ENCODE data around the gene CGRRF1. TPM values are rescaled to one million over a fixed set of nuclear protein-coding genes. Genes with fewer than 3 reads are reported as not detected.

Gene CGRRF1, protein sequence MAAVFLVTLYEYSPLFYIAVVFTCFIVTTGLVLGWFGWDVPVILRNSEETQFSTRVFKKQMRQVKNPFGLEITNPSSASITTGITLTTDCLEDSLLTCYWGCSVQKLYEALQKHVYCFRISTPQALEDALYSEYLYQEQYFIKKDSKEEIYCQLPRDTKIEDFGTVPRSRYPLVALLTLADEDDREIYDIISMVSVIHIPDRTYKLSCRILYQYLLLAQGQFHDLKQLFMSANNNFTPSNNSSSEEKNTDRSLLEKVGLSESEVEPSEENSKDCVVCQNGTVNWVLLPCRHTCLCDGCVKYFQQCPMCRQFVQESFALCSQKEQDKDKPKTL
- 1.2 TPM for total RNA-seq

GRCh38 chr14:54509546-54510501 is at the start of gene CGRRF1:
TSS of gene CGRRF1 (plus strand) at chr14:54509906. CDS start at chr14:54509960, 54 bp downstream.
- no peaks in the 10 kb centered on the region for H3K36me3 ChIP-seq
- no peaks in the 10 kb centered on the region for H3K9me3 ChIP-seq
- peak; percentile 44 to 64 (median 54) for TF ChIP-seq CTCF (IDR thresholded peaks at IDR 0.05)
- peaks cover 0 to 15% of the 10 kb centered on the region in 2 donors for H3K4me1 ChIP-seq
- peak within 1 kb of the TSS; percentile 88 for H3K27ac ChIP-seq
- intact Hi-C loops (cut with DNase I) = loop anchor here (1.0 to 10.0 kb wide), 4 partner anchors 22 to 555 kb away; partner anchors contain the start of genes BMP4, CDKN3 and GMFB
- H3K4me3 ChIP-seq = peak within 1 kb of the TSS; percentile 91 to 95
- H3K27me3 ChIP-seq = no peaks in the 10 kb centered on the region
- peak; percentile 93 to 99 for DNase-seq (ENCODE audit: low spot score in 2 of 2)

DNA sequence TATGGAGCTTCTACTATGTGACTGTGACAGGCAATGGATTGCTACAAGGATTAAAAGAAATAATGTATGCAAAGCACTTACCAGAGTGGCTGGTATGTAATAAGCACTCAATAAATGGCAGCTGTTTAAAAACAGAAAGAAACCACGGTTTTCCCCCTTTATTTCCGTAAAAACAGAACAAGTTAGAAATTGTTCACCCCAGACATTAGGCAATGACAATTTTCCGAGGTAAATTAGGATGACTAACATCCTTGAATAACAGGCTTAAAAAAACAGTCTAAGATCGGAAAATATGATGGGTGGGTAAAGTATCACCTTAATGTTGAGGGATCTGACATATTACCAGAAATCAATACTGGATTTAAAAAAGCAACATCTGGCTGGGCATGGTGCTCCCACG is 47.7 kb upstream of the CGRRF1 start:
- no peak for TF ChIP-seq CTCF (IDR thresholded peaks at IDR 0.05)
- no peaks in the 10 kb centered on the region for H3K4me1 ChIP-seq
- H3K9me3 ChIP-seq = no peaks in the 10 kb centered on the region
- no peaks in the 10 kb centered on the region for H3K27me3 ChIP-seq
- no peak for DNase-seq (ENCODE audit: low spot score in 2 of 2)
- no peaks in the 10 kb centered on the region for H3K36me3 ChIP-seq
- no peak overlapping the region for H3K27ac ChIP-seq
- no peak overlapping the region for H3K4me3 ChIP-seq
- intact Hi-C loops (cut with DNase I) = no loop called here

DNA sequence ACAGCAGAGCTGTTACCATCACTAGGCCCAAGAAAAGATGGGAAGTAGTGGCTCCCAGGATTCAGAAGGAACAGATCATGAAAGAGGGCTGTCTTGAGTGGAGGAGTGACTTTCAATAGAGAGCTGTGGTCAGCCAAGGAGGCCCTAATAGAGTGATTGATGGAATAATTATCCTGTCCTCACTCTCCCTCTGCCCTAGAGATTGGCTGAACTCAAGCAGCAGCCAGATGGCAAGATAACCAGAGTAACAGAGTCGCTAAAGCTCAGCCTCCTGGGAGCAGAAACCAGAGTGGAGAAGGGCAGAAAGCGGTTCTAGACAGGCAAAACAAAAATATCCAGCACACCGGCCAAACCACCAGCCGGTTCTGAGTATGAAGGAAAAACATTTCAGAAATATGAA is 44.1 kb upstream of the CGRRF1 start:
- no peak for TF ChIP-seq CTCF (IDR thresholded peaks at IDR 0.05)
- Histone ChIP-seq H3K36me3 (no peaks in the 10 kb centered on the region), H3K9me3 (no peaks in the 10 kb centered on the region), H3K27me3 (no peaks in the 10 kb centered on the region), H3K27ac (peak overlapping the region; percentile 36 to 61), H3K4me3 (no peak overlapping the region), H3K4me1 (peaks cover 0 to 3% of the 10 kb centered on the region in 2 donors)
- DNase-seq (ENCODE audit: low spot score in 2 of 2) = no peak
- intact Hi-C loops (cut with DNase I) = no loop called here

DNA sequence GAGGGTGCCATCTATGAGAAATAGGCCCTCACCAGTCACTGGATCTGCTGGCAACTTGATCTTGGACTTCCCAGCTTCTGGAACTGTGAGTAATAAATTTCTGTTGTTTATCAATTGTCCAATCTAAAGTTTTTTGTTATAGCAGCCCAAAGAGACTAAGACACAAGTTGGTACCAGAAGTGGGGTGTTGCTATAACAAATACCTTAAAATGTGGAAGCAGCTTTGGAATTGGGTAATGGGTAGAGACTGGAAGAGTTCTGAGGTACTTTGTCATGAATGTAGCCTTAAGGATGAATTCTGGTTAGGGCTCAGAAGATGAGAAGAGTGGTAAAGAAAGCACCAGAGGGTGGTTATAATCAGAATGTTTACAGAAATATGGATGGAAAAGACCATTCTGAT is 42.4 kb upstream of the CGRRF1 start:
- no peak for DNase-seq (ENCODE audit: low spot score in 2 of 2)
- no peak for TF ChIP-seq CTCF (IDR thresholded peaks at IDR 0.05)
- Histone ChIP-seq H3K9me3 (no peaks in the 10 kb centered on the region), H3K36me3 (no peaks in the 10 kb centered on the region), H3K27ac (no peak overlapping the region), H3K4me1 (peaks cover 0 to 5% of the 10 kb centered on the region in 2 donors), H3K27me3 (no peaks in the 10 kb centered on the region), H3K4me3 (no peak overlapping the region)
- intact Hi-C loops (cut with DNase I) = no loop called here

DNA sequence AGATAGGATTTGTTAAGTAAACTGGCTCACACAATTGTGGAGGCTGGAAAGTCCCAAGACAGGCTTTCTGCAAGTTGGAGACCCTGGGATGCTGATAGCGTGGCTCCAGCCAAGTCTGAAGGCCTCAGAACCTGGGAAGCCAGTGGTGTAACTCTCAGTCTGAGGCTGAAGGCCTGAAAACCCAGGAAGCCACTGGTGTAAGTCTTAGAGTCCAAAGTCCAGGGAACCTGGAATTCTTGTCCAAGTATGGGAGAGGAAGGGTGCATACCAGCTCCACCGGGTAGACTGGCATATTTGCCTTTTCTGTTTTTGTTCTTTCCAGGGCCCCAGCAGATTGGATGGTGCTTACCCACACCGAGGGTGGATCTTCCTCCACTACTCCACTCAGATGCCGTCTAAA is 39.0 kb upstream of the CGRRF1 start:
- no peak for DNase-seq (ENCODE audit: low spot score in 2 of 2)
- no peak overlapping the region for H3K4me3 ChIP-seq
- H3K36me3 ChIP-seq = no peaks in the 10 kb centered on the region
- intact Hi-C loops (cut with DNase I) = no loop called here
- no peaks in the 10 kb centered on the region for H3K9me3 ChIP-seq
- TF ChIP-seq CTCF (IDR thresholded peaks at IDR 0.05) = no peak
- no peaks in the 10 kb centered on the region for H3K27me3 ChIP-seq
- H3K27ac ChIP-seq = peak overlapping the region; percentile 13 to 48
- peaks cover 0 to 8% of the 10 kb centered on the region in 2 donors for H3K4me1 ChIP-seq
